ENCODE results near the gene EHD1. TPM values are rescaled to one million over a fixed set of nuclear protein-coding genes. Genes with fewer than 3 reads are reported as not detected.

EHD1 gene
- polyA plus RNA-seq, 1 donor (not counting 4 experiments of a cell fraction or from before 2014, with no cell fraction given) = 73.9 TPM

GRCh38 chr11:64911689-64912088 is 33.3 kb upstream of the EHD1 start:
- Histone ChIP-seq H2AFZ (ENCODE audit: control insufficient read depth, low read length) (no peak overlapping the region), H3K9ac (ENCODE audit: control insufficient read depth, extremely low read depth, insufficient read depth, low read length) (no peak overlapping the region), H4K20me1 (ENCODE audit: control insufficient read depth, extremely low read depth, insufficient read depth, low read length) (no peaks in the 10 kb centered on the region), H3K4me1 (ENCODE audit: control insufficient read depth, extremely low read depth, insufficient read depth, low read length) (peaks cover 9% of the 10 kb centered on the region), H3K79me2 (ENCODE audit: control insufficient read depth, insufficient read depth, low read length) (peaks cover 12% of the 10 kb centered on the region), H3K36me3 (ENCODE audit: control insufficient read depth in 2 of 2, extremely low read depth in 1 of 2, insufficient read depth in 2 of 2, low read length in 2 of 2) (peaks cover 15 to 45% of the 10 kb centered on the region in 2 experiments), H3K27me3 (ENCODE audit: control insufficient read depth, extremely low read depth, insufficient read depth, low read length) (no peaks in the 10 kb centered on the region), H3K4me2 (ENCODE audit: control insufficient read depth, extremely low read depth, insufficient read depth, low read depth, low read length) (no peak overlapping the region), H3K9me3 (ENCODE audit: control insufficient read depth, low read depth, low read length) (no peaks in the 10 kb centered on the region), H3K27ac (ENCODE audit: control insufficient read depth, insufficient read depth, low read length) (no peak overlapping the region), H3K9me1 (ENCODE audit: control insufficient read depth, extremely low read depth, insufficient read depth, low read length) (no peaks in the 10 kb centered on the region), H3K4me3 (ENCODE audit: control insufficient read depth in 2 of 3, extremely low read depth in 1 of 3, insufficient read depth in 2 of 3, low read depth in 1 of 3, low read length in 3 of 3) (no peak overlapping the region)
- no peak for FAIRE-seq
- TF ChIP-seq EZH2 (IDR thresholded peaks at IDR 0.05; ENCODE audit: low read length) (no peak), CTCF (optimal IDR thresholded peaks at IDR 0.05 in 1 of 3, IDR thresholded peaks at IDR 0.05 in 1 of 3, conservative IDR thresholded peaks at IDR 0.05 in 1 of 3; ENCODE audit: extremely low read depth in 1 of 3, insufficient read depth in 2 of 3, low read length in 3 of 3) (no peak)
- dilution Hi-C loops (cut with MboI; ENCODE audit: extremely low pct_ligation_motif_present, low sequenced_read_pairs) = no loop called here
- no peak for DNase-seq (ENCODE audit: low read depth, low spot score)

GRCh38 chr11:64911142-64911541 is 32.7 kb upstream of the EHD1 start:
- no peaks in the 10 kb centered on the region for H3K9me3 ChIP-seq (ENCODE audit: control insufficient read depth, low read depth, low read length)
- peaks cover 6% of the 10 kb centered on the region for H3K4me1 ChIP-seq (ENCODE audit: control insufficient read depth, extremely low read depth, insufficient read depth, low read length)
- FAIRE-seq (no peak), DNase-seq (ENCODE audit: low read depth, low spot score) (no peak)
- dilution Hi-C loops (cut with MboI; ENCODE audit: extremely low pct_ligation_motif_present, low sequenced_read_pairs) = no loop called here
- H3K79me2 ChIP-seq (ENCODE audit: control insufficient read depth, insufficient read depth, low read length) = peaks cover 6% of the 10 kb centered on the region
- H3K27ac ChIP-seq (ENCODE audit: control insufficient read depth, insufficient read depth, low read length) = no peak overlapping the region
- TF ChIP-seq CTCF (optimal IDR thresholded peaks at IDR 0.05 in 1 of 3, IDR thresholded peaks at IDR 0.05 in 1 of 3, conservative IDR thresholded peaks at IDR 0.05 in 1 of 3; ENCODE audit: extremely low read depth in 1 of 3, insufficient read depth in 2 of 3, low read length in 3 of 3) = no peak
- TF ChIP-seq EZH2 (IDR thresholded peaks at IDR 0.05; ENCODE audit: low read length) = no peak
- no peaks in the 10 kb centered on the region for H3K9me1 ChIP-seq (ENCODE audit: control insufficient read depth, extremely low read depth, insufficient read depth, low read length)
- no peaks in the 10 kb centered on the region for H3K27me3 ChIP-seq (ENCODE audit: control insufficient read depth, extremely low read depth, insufficient read depth, low read length)
- no peak overlapping the region for H3K9ac ChIP-seq (ENCODE audit: control insufficient read depth, extremely low read depth, insufficient read depth, low read length)
- no peaks in the 10 kb centered on the region for H4K20me1 ChIP-seq (ENCODE audit: control insufficient read depth, extremely low read depth, insufficient read depth, low read length)
- no peak overlapping the region for H3K4me2 ChIP-seq (ENCODE audit: control insufficient read depth, extremely low read depth, insufficient read depth, low read depth, low read length)
- H3K36me3 ChIP-seq (ENCODE audit: control insufficient read depth in 2 of 2, extremely low read depth in 1 of 2, insufficient read depth in 2 of 2, low read length in 2 of 2) = peaks cover 15 to 48% of the 10 kb centered on the region in 2 experiments
- H3K4me3 ChIP-seq (ENCODE audit: control insufficient read depth in 2 of 3, extremely low read depth in 1 of 3, insufficient read depth in 2 of 3, low read depth in 1 of 3, low read length in 3 of 3) = no peak overlapping the region
- no peak overlapping the region for H2AFZ ChIP-seq (ENCODE audit: control insufficient read depth, low read length)
